Uterus (tissue), 2 donors: ENCODE data around the gene CD81.

Experiments used
- CTCF ChIP-seq, 4 experiments: fragments of 200-600 bp in 2 of 4; fragments of 450-650 bp in 2 of 4; sonication (generic) in 2 of 4; IDR thresholded peaks; one replicate each; pipeline ENCODE4 v1.5.1; 2016 to 2019; ENCODE audit warnings: antibody characterized with exemption in 4 of 4, mild to moderate bottlenecking in 2 of 4, moderate library complexity in 1 of 4
- POLR2A ChIP-seq, 2 donors: fragments of 450-650 bp; IDR thresholded peaks; one replicate each; pipeline ENCODE4 v1.6.1; 2016; ENCODE audit warnings: antibody characterized with exemption in 2 of 2, mild to moderate bottlenecking in 1 of 2, moderate library complexity in 1 of 2

GRCh38 chr11:2408671-2409070 is 31.6 kb downstream of the CD81 start:
- TF ChIP-seq CTCF (IDR thresholded peaks at IDR 0.05) (no peak), POLR2A (IDR thresholded peaks at IDR 0.05) (no peak)
